K562 (cell line): ENCODE measurements around the gene PTPRT. TPM values are rescaled to one million over a fixed set of nuclear protein-coding genes. Genes with fewer than 3 reads are reported as not detected.

Experiments
- ATAC-seq: fragments of 200-7000 bp; cut with Tn5 transposase; 3 replicates; pipeline ENCODE4 v1.9.1; 2020; ENCODE audit warnings: moderate library complexity
- BruUV-seq: library from RNA; stranded (reverse); fragments of 400-500 nt; replicated peaks from 2 replicates; lab custom pipeline; 2021; lab: Mats Ljungman, UMichigan
- CTCF ChIA-PET: fragments of 300-600 bp; formaldehyde crosslinking; extraction: SDS; loops from one replicate; lab custom pipeline; 2021; ENCODE audit warnings: low intra/inter-chr PET ratio; lab: Yijun Ruan, JAX
- POLR2A ChIA-PET: fragments of 300-600, 350-650 bp; sonication (Branson Sonifier 250); formaldehyde crosslinking; extraction: SDS; loops from one replicate; lab custom pipeline; 2021; ENCODE audit warnings: antibody characterized with exemption, inconsistent platforms; lab: Yijun Ruan, JAX
- DNase-seq, 4 experiments: peaks; one replicate each; pipeline versions ENCODE4 v3.0.0 to v3.0.0-alpha.2; 2011 to 2018; ENCODE audit warnings: low spot score in 3 of 4, mixed read lengths in 3 of 4; ENCODE audit errors: extremely low read depth in 1 of 4
- FAIRE-seq: peaks from 2 replicates; lab custom pipeline; 2011; peaks lifted over from hg19 to GRCh38; lab: Jason Lieb, UNC
- H2AFZ ChIP-seq: 2 replicates; pipeline ENCODE4 v1.6.0; 2011; ENCODE audit warnings: low read depth, low read length, control low read depth, inconsistent platforms
- H3K27ac ChIP-seq: fragments of 200-600 bp; 3 replicates; pipeline ENCODE4 v1.8.0; 2011; ENCODE audit warnings: low read depth, mild to moderate bottlenecking, control low read depth, inconsistent platforms, low read length, moderate library complexity, mixed read lengths; ENCODE audit errors: extremely low read depth
- H3K27me3 ChIP-seq, 2 experiments: fragments of 300-600 bp in 1 of 2; 2 replicates in 1 of 2; 3 replicates in 1 of 2; pipeline versions ENCODE4 v1.6.0 to v1.8.0; 2011; ENCODE audit warnings: inconsistent platforms in 2 of 2, low read length in 2 of 2, mild to moderate bottlenecking in 1 of 2, mixed read lengths in 1 of 2, moderate library complexity in 1 of 2; ENCODE audit not compliant: control insufficient read depth in 2 of 2, insufficient read depth in 2 of 2
- H3K36me3 ChIP-seq: fragments of 300-600 bp; 3 replicates; pipeline ENCODE4 v1.8.0; 2011; ENCODE audit warnings: mild to moderate bottlenecking, low read length, inconsistent platforms; ENCODE audit not compliant: control insufficient read depth, insufficient read depth
- H3K4me1 ChIP-seq, 2 experiments: fragments of 200-600 bp in 1 of 2; replicated peaks in 1 of 2; 2 replicates in 1 of 2; 3 replicates in 1 of 2; pipeline versions ENCODE4 v1.5.1 to v1.8.0; 2011; ENCODE audit warnings: inconsistent platforms in 2 of 2, low read length in 2 of 2, mild to moderate bottlenecking in 1 of 2, mixed read lengths in 1 of 2, moderate library complexity in 1 of 2; ENCODE audit not compliant: control insufficient read depth in 2 of 2, insufficient read depth in 2 of 2
- H3K4me2 ChIP-seq: 2 replicates; pipeline ENCODE4 v1.6.1; 2011; ENCODE audit warnings: low read length, control low read depth, inconsistent platforms, mixed read lengths; ENCODE audit not compliant: insufficient read depth
- H3K4me3 ChIP-seq: fragments of 200-600 bp; sonication (generic), shearing (Covaris generic); 2 replicates; pipeline ENCODE4 v1.5.1; 2016; ENCODE audit warnings: control low read depth, inconsistent platforms
- H3K79me2 ChIP-seq: fragments of 200-600 bp; 3 replicates; pipeline ENCODE4 v1.8.0; 2011; ENCODE audit warnings: low read length, inconsistent platforms; ENCODE audit not compliant: control insufficient read depth, insufficient read depth
- H3K9ac ChIP-seq, 2 experiments: 2 replicates each; pipeline versions ENCODE4 v1.6.0 to v1.6.1; 2011; ENCODE audit warnings: low read depth in 2 of 2, low read length in 2 of 2, control low read depth in 1 of 2, inconsistent platforms in 1 of 2, mild to moderate bottlenecking in 1 of 2, mixed read lengths in 1 of 2; ENCODE audit not compliant: insufficient read depth in 1 of 2
- H3K9me1 ChIP-seq: one replicate; pipeline ENCODE4 v1.6.0; 2011; ENCODE audit warnings: inconsistent platforms, mild to moderate bottlenecking, low read length, moderate library complexity; ENCODE audit not compliant: control insufficient read depth, insufficient read depth
- H3K9me3 ChIP-seq: replicated peaks from 2 replicates; pipeline ENCODE4 v1.5.1; 2011; ENCODE audit warnings: low read depth, low read length, inconsistent platforms; ENCODE audit not compliant: control insufficient read depth, insufficient read depth
- H4K20me1 ChIP-seq: replicated peaks from 2 replicates; pipeline ENCODE4 v1.6.1; 2011; ENCODE audit warnings: low read length, inconsistent platforms, mixed read lengths; ENCODE audit not compliant: control insufficient read depth, insufficient read depth
- ATF7 ChIP-seq: fragments of 450-650 bp; IDR thresholded peaks from 2 replicates; pipeline ENCODE4 v1.7.1; 2014; ENCODE audit warnings: mild to moderate bottlenecking, moderate library complexity
- CREB1 ChIP-seq, 2 experiments: sonication (generic) in 1 of 2; formaldehyde crosslinking in 1 of 2; IDR thresholded peaks; 2 replicates each; pipeline versions ENCODE4 v1.6.1 to v1.8.0; 2012 to 2022; ENCODE audit warnings: inconsistent platforms in 1 of 2, mild to moderate bottlenecking in 1 of 2, missing genetic modification reagents in 1 of 2, moderate library complexity in 1 of 2
- RBM17 ChIP-seq: fragments of 200-400 bp; formaldehyde crosslinking; IDR thresholded peaks from 2 replicates; pipeline ENCODE4 v1.6.1; 2017; ENCODE audit warnings: low read depth, mild to moderate bottlenecking, low read length, borderline replicate concordance
- SMARCA5 ChIP-seq: fragments of 450-650 bp; IDR thresholded peaks from 2 replicates; pipeline ENCODE4 v1.6.1; 2016
- ZNF707 ChIP-seq: fragments of 250-450 bp; sonication (Bioruptor Pico); conservative IDR thresholded peaks from 2 replicates; pipeline ENCODE4 v1.8.0; 2022; ENCODE audit warnings: inconsistent platforms, mild to moderate bottlenecking, moderate library complexity
- WGBS: fragments of 100-300 bp; shearing (Covaris generic); methylation state at CpG from one replicate; pipeline ENCODE4 v1.1.6; 2016; ENCODE audit warnings: low coverage, mixed read lengths; ENCODE audit not compliant: insufficient coverage; ENCODE audit errors: missing lambda C conversion rate; 5-methylcytosine and 5-hydroxymethylcytosine counted together
- in situ Hi-C: fragments of 300-500 bp; cut with MboI; formaldehyde crosslinking; loops from 4 replicates; pipeline ENCODE4 v1.15.0; 2018; ENCODE audit warnings: inconsistent platforms, mixed read lengths
- intact Hi-C: fragments of 100-400 bp; cut with micrococcal nuclease; formaldehyde crosslinking; loops from 2 replicates; pipeline ENCODE4 v1.14.2; 2022
- polyA plus RNA-seq, 8 experiments: library from polyadenylated mRNA; depleted of rRNA in 4 of 8; stranded (reverse) in 5 of 8; unstranded in 3 of 8; fragments of >200 nt; fragmentation: Nextera tagmentation in 2 of 8; fragmentation: Illumina TruSeq in 1 of 8; extraction: Ambion mirVana in 2 of 8; extraction: Trizol in 1 of 8; gene quantifications; 2 replicates each; pipeline versions ENCODE4 v1.2.1 to v1.2.3, GENCODE V29; 2011 to 2014; ENCODE audit warnings: inconsistent platforms in 1 of 8, missing spikeins in 1 of 8
- total RNA-seq, 7 experiments: library from RNA; depleted of rRNA in 6 of 7; stranded (reverse); fragments of >200 nt in 6 of 7; fragmentation: Illumina TruSeq in 2 of 7; extraction: Trizol in 2 of 7; gene quantifications; 2 replicates each; pipeline versions ENCODE4 v1.2.1 to v1.2.3, GENCODE V29; 2011 to 2021; ENCODE audit warnings: low replicate concordance in 1 of 7
- TF ChIP-seq, protein P1 (sequence below): IDR thresholded peaks from 2 replicates; pipeline ENCODE4 v1.6.1; 2012; ENCODE audit warnings: low read depth, low read length, improper control_type of control experiment, borderline replicate concordance

Gene PTPRT
- total and polyA plus RNA-seq, 9 of the 15 experiments (the other 6 are each of a cell fraction or from before 2014, with no cell fraction given) = not detected

DNA sequence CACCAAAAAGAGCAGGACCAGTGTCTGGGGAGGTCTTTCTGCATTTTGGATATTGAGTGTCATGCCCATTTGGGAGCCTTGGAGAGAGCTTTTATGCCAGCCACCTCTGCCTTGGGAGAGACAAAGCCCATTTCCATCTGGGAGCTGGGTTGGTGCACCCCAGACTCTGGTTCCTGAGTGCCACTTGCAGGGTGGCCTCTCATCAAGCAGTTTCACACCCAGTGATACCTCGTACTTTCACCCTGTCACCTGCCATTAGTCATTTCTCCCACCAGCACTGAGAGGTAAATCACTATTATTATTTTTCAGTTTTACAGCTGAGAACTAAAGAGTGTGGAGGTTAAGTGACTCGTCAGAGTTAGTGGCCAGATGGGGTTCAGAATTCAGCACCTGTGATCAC, 94.7 kb downstream of the PTPRT start:
- no peak for TF ChIP-seq ZNF707 (CRISPR knock-in tag)
- TF ChIP-seq CREB1 (IDR thresholded peaks at IDR 0.05) = no peak
- TF ChIP-seq CREB1 (CRISPR knock-in tag; IDR thresholded peaks at IDR 0.05) = no peak
- TF ChIP-seq, protein P1, sequence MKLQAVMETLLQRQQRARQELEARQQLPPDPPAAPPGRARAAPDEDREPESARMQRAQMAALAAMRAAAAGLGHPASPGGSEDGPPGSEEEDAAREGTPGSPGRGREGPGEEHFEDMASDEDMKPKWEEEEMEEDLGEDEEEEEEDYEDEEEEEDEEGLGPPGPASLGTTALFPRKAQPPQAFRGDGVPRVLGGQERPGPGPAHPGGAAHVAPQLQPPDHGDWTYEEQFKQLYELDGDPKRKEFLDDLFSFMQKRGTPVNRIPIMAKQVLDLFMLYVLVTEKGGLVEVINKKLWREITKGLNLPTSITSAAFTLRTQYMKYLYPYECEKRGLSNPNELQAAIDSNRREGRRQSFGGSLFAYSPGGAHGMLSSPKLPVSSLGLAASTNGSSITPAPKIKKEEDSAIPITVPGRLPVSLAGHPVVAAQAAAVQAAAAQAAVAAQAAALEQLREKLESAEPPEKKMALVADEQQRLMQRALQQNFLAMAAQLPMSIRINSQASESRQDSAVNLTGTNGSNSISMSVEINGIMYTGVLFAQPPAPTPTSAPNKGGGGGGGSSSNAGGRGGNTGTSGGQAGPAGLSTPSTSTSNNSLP = no peak
- TF ChIP-seq RBM17 = no peak
- no peak for TF ChIP-seq ATF7
- no peak for TF ChIP-seq SMARCA5
- no peak for ATAC-seq
- Histone ChIP-seq H2AFZ (no peak overlapping the region), H4K20me1 (no peaks in the 10 kb centered on the region), H3K9me1 (no peaks in the 10 kb centered on the region), H3K27ac (no peak overlapping the region), H3K4me2 (no peak overlapping the region), H3K4me3 (no peak overlapping the region), H3K27me3 (peaks cover 0 to 3% of the 10 kb centered on the region in 2 experiments; a peak in 1 of 5 replicates), H3K9ac (no peak overlapping the region), H3K79me2 (no peaks in the 10 kb centered on the region), H3K36me3 (no peaks in the 10 kb centered on the region), H3K9me3 (no peaks in the 10 kb centered on the region), H3K4me1 (no peaks in the 10 kb centered on the region)
- no TSS peak for BruUV-seq
- WGBS = 6% methylated on average over 2 of the region's 2 CpGs
- FAIRE-seq = no peak
- ChIA-PET CTCF (no interaction called here), POLR2A (no interaction called here)
- DNase-seq = no peak
- in situ Hi-C loops (no loop called here), intact Hi-C loops (no loop called here)
